Measurements from ENCODE around the gene GTPBP2. TPM values are rescaled to one million over a fixed set of nuclear protein-coding genes. Genes with fewer than 3 reads are reported as not detected.

Gene GTPBP2
- total RNA-seq, 1 experiment from 2014 or later = 59.4 TPM

- Histone ChIP-seq H3K4me3 (ENCODE audit: low read depth in 2 of 2, low read length in 2 of 2) (no peak overlapping the region), H3K27ac (ENCODE audit: low read length) (no peak overlapping the region), H3K9me3 (ENCODE audit: control insufficient read depth, insufficient read depth, low read depth, low read length) (no peaks in the 10 kb centered on the region), H3K27me3 (ENCODE audit: control insufficient read depth, insufficient read depth, low read length) (no peaks in the 10 kb centered on the region), H3K36me3 (ENCODE audit: control insufficient read depth, insufficient read depth, low read length) (peaks cover 3% of the 10 kb centered on the region), H3K4me1 (ENCODE audit: control insufficient read depth, insufficient read depth, low read length) (peaks cover 11% of the 10 kb centered on the region)
- ChIA-PET CTCF (no interaction called here), POLR2A (no interaction called here)
- no TSS peak for BruUV-seq (replicated peaks)
- TF ChIP-seq TCF7L2 (IDR thresholded peaks at IDR 0.05; ENCODE audit: low read depth, low read length) = no peak
- TF ChIP-seq POLR2AphosphoS5 (IDR thresholded peaks at IDR 0.05; ENCODE audit: low read depth, low read length) = 0 out of 2 replicates have a peak, but pooled peaks have one; percentile 20
- TF ChIP-seq SIN3A (IDR thresholded peaks at IDR 0.05; ENCODE audit: borderline replicate concordance, insufficient read depth, low read depth, low read length) = no peak
- no peak for TF ChIP-seq CTCF (IDR thresholded peaks at IDR 0.05)
- TF ChIP-seq REST (IDR thresholded peaks at IDR 0.05; ENCODE audit: insufficient read depth in 1 of 2, low read depth in 2 of 2, low read length in 1 of 2) = no peak
- ATAC-seq (no peak), DNase-seq (ENCODE audit: low read depth, low spot score) (no peak)
- in situ Hi-C loops (cut with HindIII; ENCODE audit: low pct_unique_long_range_greater_than_20kb, low sequenced_read_pairs) = no loop called here
- intact Hi-C loops (cut with micrococcal nuclease; ENCODE audit: unreplicated experiment) = no loop called here
These were observed 4.9 kb downstream of the GTPBP2 start for GRCh38 chr6:43623880-43624785.

- BruUV-seq (replicated peaks) = no TSS peak
- CTCF ChIA-PET = no interaction called here
These were observed 6.5 kb downstream of the GTPBP2 start for GRCh38 chr6:43622541-43622940.

More at GRCh38 chr6:43622541-43622940, 6.5 kb downstream of the GTPBP2 start:
- Histone ChIP-seq H3K36me3 (ENCODE audit: control insufficient read depth, insufficient read depth, low read length) (peaks cover 3% of the 10 kb centered on the region), H3K27ac (ENCODE audit: low read length) (no peak overlapping the region), H3K4me1 (ENCODE audit: control insufficient read depth, insufficient read depth, low read length) (peaks cover 8% of the 10 kb centered on the region), H3K27me3 (ENCODE audit: control insufficient read depth, insufficient read depth, low read length) (no peaks in the 10 kb centered on the region), H3K9me3 (ENCODE audit: control insufficient read depth, insufficient read depth, low read depth, low read length) (no peaks in the 10 kb centered on the region), H3K4me3 (ENCODE audit: low read depth in 2 of 2, low read length in 2 of 2) (no peak overlapping the region)
- intact Hi-C loops (cut with micrococcal nuclease; ENCODE audit: unreplicated experiment) (no loop called here), in situ Hi-C loops (cut with HindIII; ENCODE audit: low pct_unique_long_range_greater_than_20kb, low sequenced_read_pairs) (no loop called here)
- DNase-seq (ENCODE audit: low read depth, low spot score) = no peak
- no peak for TF ChIP-seq TCF7L2 (IDR thresholded peaks at IDR 0.05; ENCODE audit: low read depth, low read length)
- TF ChIP-seq SIN3A (IDR thresholded peaks at IDR 0.05; ENCODE audit: borderline replicate concordance, insufficient read depth, low read depth, low read length) = no peak
- no peak for TF ChIP-seq REST (IDR thresholded peaks at IDR 0.05; ENCODE audit: insufficient read depth in 1 of 2, low read depth in 2 of 2, low read length in 1 of 2)
- no peak for TF ChIP-seq POLR2AphosphoS5 (IDR thresholded peaks at IDR 0.05; ENCODE audit: low read depth, low read length)
- no peak for TF ChIP-seq CTCF (IDR thresholded peaks at IDR 0.05)
- POLR2A ChIA-PET = no interaction called here
- no peak for ATAC-seq
